ENCODE data around the gene WWC2. TPM values are rescaled to one million over a fixed set of nuclear protein-coding genes. Genes with fewer than 3 reads are reported as not detected.

The WWC2 gene
- total and polyA plus RNA-seq, 9 donors: 9.4 to 43.0 (median 32.5) TPM

- 88 to 90% (median 88%) methylated on average over 8 of the region's 8 CpGs for WGBS, 3 donors
- no peak for TF ChIP-seq EP300 (IDR thresholded peaks at IDR 0.05)
- TF ChIP-seq CTCF (IDR thresholded peaks at IDR 0.05): no peak
- no peak for TF ChIP-seq POLR2A (IDR thresholded peaks at IDR 0.05)
These were observed 248.1 kb downstream of the WWC2 start for GRCh38 chr4:183347146-183347545.

GRCh38 chr4:183347566-183347965, 248.5 kb downstream of the WWC2 start:
- WGBS, 3 donors: 82 to 85% (median 83%) methylated on average over 4 of the region's 4 CpGs
- H3K27ac ChIP-seq: no peak overlapping the region
- H3K4me3 ChIP-seq: no peak overlapping the region
- H3K27me3 ChIP-seq: no peaks in the 10 kb centered on the region
- H3K9me3 ChIP-seq: no peaks in the 10 kb centered on the region
- DNase-seq: no peak
- intact Hi-C loops (cut with DNase I): no loop called here
- no peaks in the 10 kb centered on the region for H3K36me3 ChIP-seq
- TF ChIP-seq CTCF (IDR thresholded peaks at IDR 0.05) (no peak), POLR2A (IDR thresholded peaks at IDR 0.05) (no peak)
- H3K4me1 ChIP-seq (ENCODE audit: insufficient read depth): peaks cover 4% of the 10 kb centered on the region

More at GRCh38 chr4:183347146-183347545, 248.1 kb downstream of the WWC2 start:
- Histone ChIP-seq H3K9me3 (no peaks in the 10 kb centered on the region), H3K36me3 (no peaks in the 10 kb centered on the region), H3K27me3 (no peaks in the 10 kb centered on the region), H3K4me1 (ENCODE audit: insufficient read depth) (peaks cover 4% of the 10 kb centered on the region), H3K4me3 (no peak overlapping the region), H3K27ac (no peak overlapping the region)
- DNase-seq: no peak
- intact Hi-C loops (cut with DNase I): no loop called here

GRCh38 chr4:183348136-183348535, 249.1 kb downstream of the WWC2 start:
- intact Hi-C loops (cut with DNase I): no loop called here
- H3K9me3 ChIP-seq: no peaks in the 10 kb centered on the region
- TF ChIP-seq CTCF (IDR thresholded peaks at IDR 0.05) (no peak), EP300 (IDR thresholded peaks at IDR 0.05) (no peak), POLR2A (IDR thresholded peaks at IDR 0.05) (no peak)
- no peak for DNase-seq
- no peaks in the 10 kb centered on the region for H3K27me3 ChIP-seq
- 87 to 95% (median 88%) methylated on average over 12 of the region's 12 CpGs for WGBS, 3 donors
- H3K4me3 ChIP-seq: no peak overlapping the region
- no peak overlapping the region for H3K27ac ChIP-seq
- H3K36me3 ChIP-seq: no peaks in the 10 kb centered on the region
- no peaks in the 10 kb centered on the region for H3K4me1 ChIP-seq (ENCODE audit: insufficient read depth)

GRCh38 chr4:183348706-183349659, 249.9 kb downstream of the WWC2 start:
- no peaks in the 10 kb centered on the region for H3K27me3 ChIP-seq
- DNase-seq: no peak
- H3K36me3 ChIP-seq: no peaks in the 10 kb centered on the region
- intact Hi-C loops (cut with DNase I): no loop called here
- TF ChIP-seq EP300 (IDR thresholded peaks at IDR 0.05): no peak
- TF ChIP-seq POLR2A (IDR thresholded peaks at IDR 0.05): no peak
- TF ChIP-seq CTCF (IDR thresholded peaks at IDR 0.05): no peak
- H3K4me3 ChIP-seq: no peak overlapping the region
- no peaks in the 10 kb centered on the region for H3K9me3 ChIP-seq
- 78 to 80% (median 78%) methylated on average over 17 of the region's 17 CpGs for WGBS, 3 donors
- H3K27ac ChIP-seq: no peak overlapping the region
- H3K4me1 ChIP-seq (ENCODE audit: insufficient read depth): no peaks in the 10 kb centered on the region
